D721Med (cell line): ENCODE data around the gene ANKHD1.

Experiments
- DNase-seq: peaks from one replicate; pipeline ENCODE4 v3.0.0; 2011; ENCODE audit warnings: low spot score; ENCODE audit not compliant: insufficient read length
- FAIRE-seq: peaks from 2 replicates; lab custom pipeline; 2011; peaks lifted over from hg19 to GRCh38; lab: Jason Lieb, UNC
- TF ChIP-seq, protein P1 (sequence below): IDR thresholded peaks from 2 replicates; pipeline ENCODE4 v1.5.1; 2012; ENCODE audit warnings: mild to moderate bottlenecking, control low read depth; ENCODE audit not compliant: insufficient read depth; ENCODE audit errors: missing control alignments

The ANKHD1 gene

DNA sequence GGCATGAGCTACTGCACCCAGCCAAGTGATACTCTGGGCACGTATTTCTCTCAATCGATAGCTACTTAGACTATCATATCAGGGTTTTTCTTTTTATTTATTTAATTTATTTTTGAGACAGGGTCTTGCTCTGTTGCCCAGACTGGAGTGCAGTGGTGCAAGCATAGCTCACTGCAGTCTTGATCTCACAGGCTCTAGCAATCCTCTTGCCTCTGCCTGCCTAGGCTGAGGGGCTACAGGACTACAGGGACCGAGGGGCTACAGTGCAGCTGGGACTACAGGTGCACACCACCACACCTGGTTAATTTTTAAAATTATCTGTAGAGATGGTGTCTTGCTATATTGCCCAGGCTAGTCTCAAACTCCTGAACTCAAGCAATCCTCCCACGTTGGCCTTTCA is 20.3 kb upstream of the ANKHD1 start:
- TF ChIP-seq, protein P1, sequence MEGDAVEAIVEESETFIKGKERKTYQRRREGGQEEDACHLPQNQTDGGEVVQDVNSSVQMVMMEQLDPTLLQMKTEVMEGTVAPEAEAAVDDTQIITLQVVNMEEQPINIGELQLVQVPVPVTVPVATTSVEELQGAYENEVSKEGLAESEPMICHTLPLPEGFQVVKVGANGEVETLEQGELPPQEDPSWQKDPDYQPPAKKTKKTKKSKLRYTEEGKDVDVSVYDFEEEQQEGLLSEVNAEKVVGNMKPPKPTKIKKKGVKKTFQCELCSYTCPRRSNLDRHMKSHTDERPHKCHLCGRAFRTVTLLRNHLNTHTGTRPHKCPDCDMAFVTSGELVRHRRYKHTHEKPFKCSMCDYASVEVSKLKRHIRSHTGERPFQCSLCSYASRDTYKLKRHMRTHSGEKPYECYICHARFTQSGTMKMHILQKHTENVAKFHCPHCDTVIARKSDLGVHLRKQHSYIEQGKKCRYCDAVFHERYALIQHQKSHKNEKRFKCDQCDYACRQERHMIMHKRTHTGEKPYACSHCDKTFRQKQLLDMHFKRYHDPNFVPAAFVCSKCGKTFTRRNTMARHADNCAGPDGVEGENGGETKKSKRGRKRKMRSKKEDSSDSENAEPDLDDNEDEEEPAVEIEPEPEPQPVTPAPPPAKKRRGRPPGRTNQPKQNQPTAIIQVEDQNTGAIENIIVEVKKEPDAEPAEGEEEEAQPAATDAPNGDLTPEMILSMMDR, result no peak
- DNase-seq, result no peak

DNA sequence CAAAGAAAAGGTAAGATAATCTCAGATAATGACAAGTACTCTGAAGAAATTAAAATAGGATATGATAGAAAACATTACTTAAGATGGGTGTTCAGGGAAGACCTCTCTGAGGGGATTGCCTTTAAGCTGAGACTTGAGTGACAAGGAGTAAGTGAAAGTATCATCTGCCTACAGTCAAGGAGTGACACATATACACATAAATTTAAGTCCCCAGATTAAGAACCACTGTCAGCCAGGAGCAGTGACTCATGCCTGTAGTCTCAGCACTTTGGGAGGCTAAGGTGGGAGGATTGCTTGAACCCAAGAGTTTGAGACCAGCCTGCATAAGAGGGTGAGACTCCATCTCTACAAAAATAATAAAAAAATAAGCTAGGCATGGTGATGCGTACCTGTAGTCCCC is 19.7 kb upstream of the ANKHD1 start:
- FAIRE-seq, result no peak
- DNase-seq, result no peak
- TF ChIP-seq, protein P1, result no peak

More for the DNA sequence above, 20.3 kb upstream of the ANKHD1 start:
- no peak for FAIRE-seq

DNA sequence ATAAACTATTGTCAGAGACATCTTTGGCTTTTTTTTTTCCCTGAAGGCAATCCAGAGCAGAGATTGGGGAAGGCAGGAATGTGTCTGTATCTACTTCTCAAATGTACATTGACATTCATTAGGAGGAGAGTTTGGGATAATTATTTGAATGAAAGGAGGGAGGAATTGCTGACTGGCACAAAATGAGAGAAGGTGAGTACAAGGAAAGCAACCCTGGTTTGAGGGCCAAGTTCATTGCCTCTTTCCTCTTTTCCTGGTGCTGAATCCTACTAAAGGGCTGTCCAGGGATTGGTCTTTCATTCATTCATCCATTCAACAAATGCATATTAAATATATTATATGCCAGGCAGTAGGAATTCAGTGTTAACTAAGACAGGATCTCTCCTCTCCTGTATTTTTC is 18.8 kb upstream of the ANKHD1 start:
- TF ChIP-seq, protein P1, result no peak
- FAIRE-seq, result no peak

DNA sequence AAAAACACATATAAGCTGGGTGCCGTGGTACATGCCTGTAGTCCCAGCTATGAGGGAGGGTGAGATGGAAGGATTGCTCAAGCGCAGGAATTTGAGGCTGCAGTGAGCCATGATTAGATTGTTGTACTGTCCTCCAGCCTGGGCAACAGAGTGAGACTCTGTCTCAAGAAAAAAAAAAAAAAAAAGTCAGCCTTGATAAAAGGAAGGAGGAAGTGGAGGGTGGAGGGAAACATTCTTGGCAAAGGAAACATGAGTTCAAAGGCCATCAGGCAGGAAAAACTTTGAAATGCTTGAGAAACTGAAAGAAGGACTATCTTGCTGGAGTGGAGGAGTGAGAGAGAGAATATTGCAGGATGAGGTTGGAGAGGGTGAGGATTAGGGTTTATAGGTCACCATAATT is 18.3 kb upstream of the ANKHD1 start:
- FAIRE-seq (no peak), DNase-seq (no peak)
- TF ChIP-seq, protein P1, result no peak

More for the DNA sequence above, 18.8 kb upstream of the ANKHD1 start:
- no peak for DNase-seq

DNA sequence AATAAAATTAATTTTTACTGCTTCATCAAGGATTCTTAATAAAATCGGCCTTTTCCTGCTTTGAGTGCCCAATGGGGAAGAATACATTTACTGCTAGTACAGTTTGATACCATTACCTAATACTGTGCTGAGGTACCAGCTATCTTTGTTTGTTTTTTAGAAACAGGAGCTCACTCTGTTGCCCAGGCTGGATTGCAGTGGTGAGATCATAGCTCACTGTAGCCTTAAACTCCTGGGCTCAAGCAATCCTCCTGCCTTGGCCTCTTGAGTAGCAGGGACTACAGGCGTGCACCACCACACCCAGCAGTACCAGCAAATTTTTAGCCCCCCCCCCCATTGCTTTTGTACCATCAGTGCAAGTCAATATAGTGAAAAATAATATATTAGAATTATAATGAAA is 13.6 kb upstream of the ANKHD1 start:
- TF ChIP-seq, protein P1, result no peak
- FAIRE-seq (no peak), DNase-seq (no peak)

DNA sequence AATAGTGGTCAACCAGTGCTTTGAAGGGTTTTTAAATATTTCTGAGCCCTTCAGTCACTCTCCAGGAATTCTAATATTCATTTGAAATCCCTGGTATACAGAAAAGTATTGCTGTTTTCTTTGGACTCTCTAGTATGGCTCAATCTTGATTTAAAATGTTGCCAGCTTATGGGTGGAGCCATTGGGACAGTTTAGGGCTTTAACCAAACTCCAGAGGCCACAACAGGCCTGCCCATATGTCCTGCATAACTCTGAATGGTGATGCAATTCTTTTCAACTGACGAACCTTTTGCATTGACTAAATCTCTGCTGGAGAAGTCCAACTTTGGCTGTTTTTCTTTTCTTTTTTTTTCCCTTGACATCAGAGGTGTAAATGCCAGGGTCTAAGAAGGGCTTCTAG is 10.3 kb upstream of the ANKHD1 start:
- TF ChIP-seq, protein P1, result no peak

DNA sequence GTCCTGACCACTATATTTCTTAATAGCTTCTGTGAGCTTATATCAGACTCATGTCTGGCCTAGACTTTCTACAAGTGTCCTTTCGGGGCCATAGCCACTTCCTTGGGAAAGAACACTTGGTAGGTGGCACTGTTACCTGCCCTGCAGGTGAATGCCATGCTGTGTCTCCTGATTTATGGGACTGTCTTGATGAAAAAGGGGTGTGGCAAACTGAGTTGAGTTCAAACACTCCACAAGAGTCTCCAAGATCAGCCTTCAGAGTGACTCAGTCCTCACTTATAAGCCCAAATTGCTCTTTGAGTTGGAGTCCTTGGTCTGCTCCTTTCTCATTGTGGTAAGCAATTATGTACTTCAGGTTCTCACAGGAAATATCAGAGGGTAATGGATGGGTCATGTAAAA is 9.9 kb upstream of the ANKHD1 start:
- FAIRE-seq (no peak), DNase-seq (no peak)
- TF ChIP-seq, protein P1, result no peak

More for the DNA sequence above, 10.3 kb upstream of the ANKHD1 start:
- DNase-seq (no peak), FAIRE-seq (no peak)
